Panc1 (cell line): Measurements from ENCODE around the gene CYP1A2. TPM values are rescaled to one million over a fixed set of nuclear protein-coding genes. Genes with fewer than 3 reads are reported as not detected.

Experiments
- ATAC-seq: fragments of 200-7000 bp; cut with Tn5 transposase; 2 replicates; pipeline ENCODE4 v1.9.1; 2020; ENCODE audit warnings: mild to moderate bottlenecking, moderate library complexity
- BruUV-seq: library from RNA; stranded (reverse); fragments of 400-500 nt; replicated peaks from 2 replicates; lab custom pipeline; 2021; lab: Mats Ljungman, UMichigan
- CTCF ChIA-PET: fragments of 300-600 bp; sonication (Branson Sonifier 250); formaldehyde crosslinking; loops from one replicate; lab custom pipeline; 2022; ENCODE audit warnings: antibody characterized with exemption; lab: Charles Lee
- POLR2A ChIA-PET: fragments of 300-600 bp; sonication (Branson Sonifier 250); formaldehyde crosslinking; loops from one replicate; lab custom pipeline; 2022; ENCODE audit warnings: antibody characterized with exemption; lab: Charles Lee
- DNase-seq: peaks from one replicate; pipeline ENCODE4 v3.0.0-alpha.2; 2010; ENCODE audit warnings: low read depth, low spot score
- H3K27ac ChIP-seq: 2 replicates; pipeline ENCODE4 v1.5.1; 2011; ENCODE audit warnings: mild to moderate bottlenecking, low read length, inconsistent platforms
- H3K27me3 ChIP-seq: fragments of 200-500 bp; sonication (Bioruptor generic); 2 replicates; pipeline ENCODE4 v1.6.0; 2014; ENCODE audit warnings: low read length, inconsistent platforms; ENCODE audit not compliant: control insufficient read depth, insufficient read depth
- H3K36me3 ChIP-seq: fragments of 200-500 bp; sonication (Bioruptor generic); 2 replicates; pipeline ENCODE4 v1.5.1; 2014; ENCODE audit warnings: inconsistent platforms, mild to moderate bottlenecking, low read length, moderate library complexity; ENCODE audit not compliant: control insufficient read depth, insufficient read depth
- H3K4me1 ChIP-seq: 2 replicates; pipeline ENCODE4 v1.5.1; 2011; ENCODE audit warnings: inconsistent platforms, mild to moderate bottlenecking, low read length, moderate library complexity; ENCODE audit not compliant: control insufficient read depth, insufficient read depth
- H3K4me3 ChIP-seq, 2 experiments: 2 replicates each; pipeline ENCODE4 v1.5.1; 2011 to 2012; ENCODE audit warnings: low read depth in 2 of 2, low read length in 2 of 2, mild to moderate bottlenecking in 2 of 2, inconsistent platforms in 1 of 2, moderate library complexity in 1 of 2
- H3K9me3 ChIP-seq: fragments of 200-500 bp; sonication (Bioruptor generic); 2 replicates; pipeline ENCODE4 v1.5.1; 2014; ENCODE audit warnings: low read depth, mild to moderate bottlenecking, inconsistent platforms, low read length, moderate library complexity; ENCODE audit not compliant: control insufficient read depth, insufficient read depth
- CTCF ChIP-seq: fragments of 450-650 bp; IDR thresholded peaks from 2 replicates; pipeline ENCODE4 v1.5.1; 2017; ENCODE audit warnings: mild to moderate bottlenecking
- POLR2AphosphoS5 ChIP-seq: IDR thresholded peaks from 2 replicates; pipeline ENCODE4 v1.6.1; 2012; ENCODE audit warnings: mild to moderate bottlenecking, low read depth, low read length, moderate library complexity
- REST ChIP-seq, 2 experiments: IDR thresholded peaks; 2 replicates each; pipeline ENCODE4 v1.6.1; 2011 to 2012; ENCODE audit warnings: low read depth in 2 of 2, control low read depth in 1 of 2, low read length in 1 of 2, mild to moderate bottlenecking in 1 of 2, moderate library complexity in 1 of 2; ENCODE audit not compliant: insufficient read depth in 1 of 2
- SIN3A ChIP-seq: IDR thresholded peaks from 2 replicates; pipeline ENCODE4 v1.6.1; 2012; ENCODE audit warnings: low read depth, mild to moderate bottlenecking, low read length, moderate library complexity, borderline replicate concordance; ENCODE audit not compliant: insufficient read depth
- TCF7L2 ChIP-seq: IDR thresholded peaks from 2 replicates; pipeline ENCODE4 v1.6.1; 2011; ENCODE audit warnings: mild to moderate bottlenecking, low read depth, low read length, inconsistent platforms
- in situ Hi-C: cut with HindIII; loops from 2 replicates; pipeline ENCODE4 v1.10.0; 2016; ENCODE audit warnings: low sequenced_read_pairs, low pct_unique_long_range_greater_than_20kb
- intact Hi-C: fragments of 100-400 bp; cut with micrococcal nuclease; formaldehyde crosslinking; loops from one replicate; pipeline ENCODE4 v1.10.0; 2022; ENCODE audit not compliant: unreplicated experiment
- total RNA-seq: library from RNA; stranded (reverse); gene quantifications from one replicate; pipeline ENCODE4 v1.2.1, GENCODE V29; 2021; ENCODE audit not compliant: unreplicated experiment

The CYP1A2 gene
- total RNA-seq, 1 experiment from 2014 or later, result not detected

- Histone ChIP-seq H3K4me3 (no peak overlapping the region), H3K9me3 (no peaks in the 10 kb centered on the region), H3K36me3 (no peaks in the 10 kb centered on the region), H3K27me3 (peaks cover 3% of the 10 kb centered on the region; the same call in 1 of the 2 replicates), H3K27ac (no peak overlapping the region), H3K4me1 (no peaks in the 10 kb centered on the region)
- intact Hi-C loops, result no loop called here
- in situ Hi-C loops, result no loop called here
- no peak for DNase-seq
- ATAC-seq, result no peak
- TF ChIP-seq TCF7L2 (no peak), CTCF (no peak), SIN3A (no peak), POLR2AphosphoS5 (no peak), REST (IDR thresholded peaks at IDR 0.05; ENCODE audit: insufficient read depth in 1 of 2, low read depth in 2 of 2, low read length in 1 of 2) (no peak)
- BruUV-seq, result no TSS peak
- ChIA-PET POLR2A (no interaction called here), CTCF (interaction anchor here (0.7 kb wide), 2 partner anchors 194 to 221 kb away, joined by 3 to 5 read pairs; no protein-coding TSS in a partner anchor)
Observed at GRCh38 chr15:74712311-74712710, 36.3 kb upstream of the CYP1A2 start.

- H3K27me3 ChIP-seq, result no peaks in the 10 kb centered on the region
- no TSS peak for BruUV-seq
- H3K4me3 ChIP-seq, result no peak overlapping the region
- no peaks in the 10 kb centered on the region for H3K4me1 ChIP-seq
- intact Hi-C loops, result no loop called here
- H3K27ac ChIP-seq, result no peak overlapping the region
- in situ Hi-C loops, result no loop called here
- POLR2A ChIA-PET, result no interaction called here
- no peaks in the 10 kb centered on the region for H3K36me3 ChIP-seq
- CTCF ChIA-PET, result no interaction called here
- DNase-seq, result no peak
- TF ChIP-seq SIN3A, result no peak
- TF ChIP-seq TCF7L2, result no peak
- no peak for TF ChIP-seq CTCF
- ATAC-seq, result no peak
- no peaks in the 10 kb centered on the region for H3K9me3 ChIP-seq
Observed at GRCh38 chr15:74716651-74717050, 32.0 kb upstream of the CYP1A2 start.
